HepG2 (cell line): ENCODE data around the gene UAP1L1. TPM values are rescaled to one million over a fixed set of nuclear protein-coding genes. Genes with fewer than 3 reads are reported as not detected.
A peak's percentile ranks its signal among the peaks of the same experiment; 100 is the strongest.

ENCODE experiments used
- ATF7-NPFF ChIP-seq: sonication (generic); formaldehyde crosslinking; IDR thresholded peaks from 2 replicates; pipeline ENCODE4 v1.8.1; 2023; ENCODE audit warnings: mild to moderate bottlenecking, low read depth, missing genetic modification reagents, moderate library complexity
- ATM ChIP-seq: fragments of 450-650 bp; IDR thresholded peaks from 2 replicates; pipeline ENCODE4 v1.7.1; 2017; ENCODE audit warnings: mild to moderate bottlenecking, borderline replicate concordance
- EEA1 ChIP-seq: sonication (generic); formaldehyde crosslinking; IDR thresholded peaks from 2 replicates; pipeline ENCODE4 v1.5.1; 2020; ENCODE audit warnings: mild to moderate bottlenecking, missing genetic modification reagents, borderline replicate concordance
- HOXA7 ChIP-seq: sonication (generic); formaldehyde crosslinking; IDR thresholded peaks from 2 replicates; pipeline ENCODE4 v1.8.1; 2022; ENCODE audit warnings: mild to moderate bottlenecking, missing genetic modification reagents, moderate library complexity
- KLF6 ChIP-seq: IDR thresholded peaks from 2 replicates; pipeline ENCODE4 v1.8.0; 2016; ENCODE audit warnings: missing biosample characterization, missing genetic modification reagents
- MTA1 ChIP-seq: sonication (generic); formaldehyde crosslinking; IDR thresholded peaks from 2 replicates; pipeline ENCODE4 v1.4.0; 2020; ENCODE audit warnings: missing genetic modification reagents, mild to moderate bottlenecking, borderline replicate concordance
- RFX3 ChIP-seq: IDR thresholded peaks from 2 replicates; pipeline ENCODE4 v1.6.1; 2016; ENCODE audit warnings: missing biosample characterization, missing genetic modification reagents
- SCMH1 ChIP-seq: sonication (generic); formaldehyde crosslinking; IDR thresholded peaks from 2 replicates; pipeline ENCODE4 v1.9.0; 2021; ENCODE audit warnings: missing genetic modification reagents, mild to moderate bottlenecking, borderline replicate concordance
- SMARCE1 ChIP-seq: fragments of 450-650 bp; IDR thresholded peaks from 2 replicates; pipeline ENCODE4 v1.6.1; 2017; ENCODE audit warnings: borderline replicate concordance
- SP5 ChIP-seq: IDR thresholded peaks from 2 replicates; pipeline ENCODE4 v1.6.1; 2016; ENCODE audit warnings: low read depth, borderline replicate concordance
- SRSF9 ChIP-seq: fragments of 200-400 bp; formaldehyde crosslinking; IDR thresholded peaks from 2 replicates; pipeline ENCODE4 v1.6.1; 2018; ENCODE audit warnings: borderline replicate concordance, mild to moderate bottlenecking, low read depth, low read length; ENCODE audit not compliant: insufficient read depth, poor library complexity, severe bottlenecking
- U2AF1 ChIP-seq: fragments of 200-400 bp; formaldehyde crosslinking; optimal IDR thresholded peaks from 2 replicates; pipeline ENCODE3; 2017; ENCODE audit warnings: mild to moderate bottlenecking, low read depth, low read length
- ZNF235 ChIP-seq: sonication (generic); formaldehyde crosslinking; IDR thresholded peaks from 2 replicates; pipeline ENCODE4 v1.8.1; 2023; ENCODE audit warnings: mild to moderate bottlenecking, missing genetic modification reagents, borderline replicate concordance
- ZNF335 ChIP-seq: sonication (generic); formaldehyde crosslinking; IDR thresholded peaks from 2 replicates; pipeline ENCODE4 v1.4.0; 2020; ENCODE audit warnings: missing genetic modification reagents
- ZNF446 ChIP-seq: sonication (generic); formaldehyde crosslinking; IDR thresholded peaks from 2 replicates; pipeline ENCODE4 v1.5.0; 2020; ENCODE audit warnings: mild to moderate bottlenecking, missing genetic modification reagents
- polyA plus RNA-seq, 8 experiments: library from polyadenylated mRNA; depleted of rRNA in 3 of 8; stranded (reverse) in 7 of 8; unstranded in 1 of 8; fragments of >200 nt; fragmentation: Illumina TruSeq in 4 of 8; extraction: Trizol in 4 of 8; gene quantifications; 2 replicates each; pipeline versions ENCODE4 v1.2.1 to v1.2.3, GENCODE V29; 2011 to 2016; ENCODE audit warnings: low read depth in 4 of 8, missing spikeins in 1 of 8, mixed read lengths in 1 of 8; ENCODE audit not compliant: insufficient read depth in 1 of 8
- total RNA-seq, 5 experiments: library from RNA; depleted of rRNA; stranded (reverse); fragments of >200 nt; fragmentation: Illumina TruSeq; extraction: Trizol; gene quantifications; 2 replicates each; pipeline ENCODE4 v1.2.3, GENCODE V29; 2016; ENCODE audit warnings: low read depth in 1 of 5
- TF ChIP-seq, protein P1 (sequence below): sonication (generic); formaldehyde crosslinking; IDR thresholded peaks from 2 replicates; pipeline ENCODE4 v1.5.1; 2020; ENCODE audit warnings: missing genetic modification reagents, mild to moderate bottlenecking, borderline replicate concordance
- TF ChIP-seq, protein P2 (sequence below): sonication (generic); formaldehyde crosslinking; IDR thresholded peaks from 2 replicates; pipeline ENCODE4 v1.4.0; 2020; ENCODE audit warnings: mild to moderate bottlenecking, missing genetic modification reagents
- TF ChIP-seq, protein P3 (sequence below): sonication (generic); formaldehyde crosslinking; IDR thresholded peaks from 2 replicates; pipeline ENCODE4 v1.4.0; 2020; ENCODE audit warnings: missing genetic modification reagents
- TF ChIP-seq, protein P4 (sequence below), 2 experiments: sonication (generic) in 1 of 2; formaldehyde crosslinking in 1 of 2; IDR thresholded peaks; 2 replicates each; pipeline versions ENCODE4 v1.4.0 to v1.6.1; 2018 to 2020; ENCODE audit warnings: missing genetic modification reagents in 2 of 2, borderline replicate concordance in 1 of 2, low read depth in 1 of 2, mild to moderate bottlenecking in 1 of 2, missing biosample characterization in 1 of 2
- TF ChIP-seq, protein P5 (sequence below): sonication (generic); formaldehyde crosslinking; IDR thresholded peaks from 2 replicates; pipeline ENCODE4 v1.5.1; 2020; ENCODE audit warnings: mild to moderate bottlenecking, missing genetic modification reagents, borderline replicate concordance

The UAP1L1 gene
- total and polyA plus RNA-seq, 2 of the 13 experiments (the other 11 are each of a cell fraction or from before 2014, with no cell fraction given), result 5.4 to 6.4 TPM

DNA sequence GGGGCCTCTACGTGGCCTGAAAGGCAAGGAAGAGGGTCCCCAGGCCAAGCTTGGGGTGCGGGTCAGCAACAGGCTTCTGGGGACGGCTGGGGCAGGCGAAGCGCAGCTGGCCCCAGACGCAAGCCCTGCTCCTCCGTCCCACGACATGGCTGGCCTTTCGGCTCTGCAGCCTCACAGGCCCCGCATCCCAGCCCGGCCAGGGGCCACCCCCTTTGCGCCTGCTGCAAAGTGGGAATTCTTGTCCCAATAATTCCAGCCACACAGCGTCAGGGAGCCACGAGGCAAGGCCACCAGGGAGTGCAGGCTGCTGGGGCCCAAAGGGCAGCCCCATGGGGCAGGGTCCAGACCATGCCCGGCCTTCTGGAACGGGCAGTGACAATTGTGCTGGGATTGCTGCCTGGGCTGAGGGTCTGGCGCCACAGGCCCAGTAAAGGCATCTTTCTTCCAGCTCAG, 22.4 kb upstream of the UAP1L1 start (continued):
- no peak for TF ChIP-seq SRSF9
- TF ChIP-seq, protein P1, sequence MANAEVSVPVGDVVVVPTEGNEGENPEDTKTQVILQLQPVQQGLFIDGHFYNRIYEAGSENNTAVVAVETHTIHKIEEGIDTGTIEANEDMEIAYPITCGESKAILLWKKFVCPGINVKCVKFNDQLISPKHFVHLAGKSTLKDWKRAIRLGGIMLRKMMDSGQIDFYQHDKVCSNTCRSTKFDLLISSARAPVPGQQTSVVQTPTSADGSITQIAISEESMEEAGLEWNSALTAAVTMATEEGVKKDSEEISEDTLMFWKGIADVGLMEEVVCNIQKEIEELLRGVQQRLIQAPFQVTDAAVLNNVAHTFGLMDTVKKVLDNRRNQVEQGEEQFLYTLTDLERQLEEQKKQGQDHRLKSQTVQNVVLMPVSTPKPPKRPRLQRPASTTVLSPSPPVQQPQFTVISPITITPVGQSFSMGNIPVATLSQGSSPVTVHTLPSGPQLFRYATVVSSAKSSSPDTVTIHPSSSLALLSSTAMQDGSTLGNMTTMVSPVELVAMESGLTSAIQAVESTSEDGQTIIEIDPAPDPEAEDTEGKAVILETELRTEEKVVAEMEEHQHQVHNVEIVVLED (CRISPR knock-in tag), result no peak
- peak; percentile 57; the same call in 1 of the 2 replicates for TF ChIP-seq ZNF446 (CRISPR knock-in tag)
- TF ChIP-seq, protein P2, sequence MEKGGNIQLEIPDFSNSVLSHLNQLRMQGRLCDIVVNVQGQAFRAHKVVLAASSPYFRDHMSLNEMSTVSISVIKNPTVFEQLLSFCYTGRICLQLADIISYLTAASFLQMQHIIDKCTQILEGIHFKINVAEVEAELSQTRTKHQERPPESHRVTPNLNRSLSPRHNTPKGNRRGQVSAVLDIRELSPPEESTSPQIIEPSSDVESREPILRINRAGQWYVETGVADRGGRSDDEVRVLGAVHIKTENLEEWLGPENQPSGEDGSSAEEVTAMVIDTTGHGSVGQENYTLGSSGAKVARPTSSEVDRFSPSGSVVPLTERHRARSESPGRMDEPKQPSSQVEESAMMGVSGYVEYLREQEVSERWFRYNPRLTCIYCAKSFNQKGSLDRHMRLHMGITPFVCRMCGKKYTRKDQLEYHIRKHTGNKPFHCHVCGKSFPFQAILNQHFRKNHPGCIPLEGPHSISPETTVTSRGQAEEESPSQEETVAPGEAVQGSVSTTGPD (CRISPR knock-in tag), result no peak
- TF ChIP-seq, protein P3, sequence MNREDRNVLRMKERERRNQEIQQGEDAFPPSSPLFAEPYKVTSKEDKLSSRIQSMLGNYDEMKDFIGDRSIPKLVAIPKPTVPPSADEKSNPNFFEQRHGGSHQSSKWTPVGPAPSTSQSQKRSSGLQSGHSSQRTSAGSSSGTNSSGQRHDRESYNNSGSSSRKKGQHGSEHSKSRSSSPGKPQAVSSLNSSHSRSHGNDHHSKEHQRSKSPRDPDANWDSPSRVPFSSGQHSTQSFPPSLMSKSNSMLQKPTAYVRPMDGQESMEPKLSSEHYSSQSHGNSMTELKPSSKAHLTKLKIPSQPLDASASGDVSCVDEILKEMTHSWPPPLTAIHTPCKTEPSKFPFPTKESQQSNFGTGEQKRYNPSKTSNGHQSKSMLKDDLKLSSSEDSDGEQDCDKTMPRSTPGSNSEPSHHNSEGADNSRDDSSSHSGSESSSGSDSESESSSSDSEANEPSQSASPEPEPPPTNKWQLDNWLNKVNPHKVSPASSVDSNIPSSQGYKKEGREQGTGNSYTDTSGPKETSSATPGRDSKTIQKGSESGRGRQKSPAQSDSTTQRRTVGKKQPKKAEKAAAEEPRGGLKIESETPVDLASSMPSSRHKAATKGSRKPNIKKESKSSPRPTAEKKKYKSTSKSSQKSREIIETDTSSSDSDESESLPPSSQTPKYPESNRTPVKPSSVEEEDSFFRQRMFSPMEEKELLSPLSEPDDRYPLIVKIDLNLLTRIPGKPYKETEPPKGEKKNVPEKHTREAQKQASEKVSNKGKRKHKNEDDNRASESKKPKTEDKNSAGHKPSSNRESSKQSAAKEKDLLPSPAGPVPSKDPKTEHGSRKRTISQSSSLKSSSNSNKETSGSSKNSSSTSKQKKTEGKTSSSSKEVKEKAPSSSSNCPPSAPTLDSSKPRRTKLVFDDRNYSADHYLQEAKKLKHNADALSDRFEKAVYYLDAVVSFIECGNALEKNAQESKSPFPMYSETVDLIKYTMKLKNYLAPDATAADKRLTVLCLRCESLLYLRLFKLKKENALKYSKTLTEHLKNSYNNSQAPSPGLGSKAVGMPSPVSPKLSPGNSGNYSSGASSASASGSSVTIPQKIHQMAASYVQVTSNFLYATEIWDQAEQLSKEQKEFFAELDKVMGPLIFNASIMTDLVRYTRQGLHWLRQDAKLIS (CRISPR knock-in tag), result no peak; the same call in 1 of the 2 replicates
- TF ChIP-seq, protein P4, sequence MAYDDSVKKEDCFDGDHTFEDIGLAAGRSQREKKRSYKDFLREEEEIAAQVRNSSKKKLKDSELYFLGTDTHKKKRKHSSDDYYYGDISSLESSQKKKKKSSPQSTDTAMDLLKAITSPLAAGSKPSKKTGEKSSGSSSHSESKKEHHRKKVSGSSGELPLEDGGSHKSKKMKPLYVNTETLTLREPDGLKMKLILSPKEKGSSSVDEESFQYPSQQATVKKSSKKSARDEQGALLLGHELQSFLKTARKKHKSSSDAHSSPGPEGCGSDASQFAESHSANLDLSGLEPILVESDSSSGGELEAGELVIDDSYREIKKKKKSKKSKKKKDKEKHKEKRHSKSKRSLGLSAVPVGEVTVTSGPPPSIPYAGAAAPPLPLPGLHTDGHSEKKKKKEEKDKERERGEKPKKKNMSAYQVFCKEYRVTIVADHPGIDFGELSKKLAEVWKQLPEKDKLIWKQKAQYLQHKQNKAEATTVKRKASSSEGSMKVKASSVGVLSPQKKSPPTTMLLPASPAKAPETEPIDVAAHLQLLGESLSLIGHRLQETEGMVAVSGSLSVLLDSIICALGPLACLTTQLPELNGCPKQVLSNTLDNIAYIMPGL (CRISPR knock-in tag; IDR thresholded peaks at IDR 0.05; ENCODE audit: borderline replicate concordance in 1 of 2, low read depth in 1 of 2), result no peak
- TF ChIP-seq RFX3 (CRISPR knock-in tag), result no peak
- no peak for TF ChIP-seq ATF7-NPFF
- TF ChIP-seq HOXA7 (CRISPR knock-in tag), result 0 out of 2 replicates have a peak, but pooled peaks have one; percentile 40
- TF ChIP-seq ZNF235, result no peak
- no peak for TF ChIP-seq MTA1 (CRISPR knock-in tag)
- no peak for TF ChIP-seq SCMH1 (CRISPR knock-in tag)
- TF ChIP-seq SMARCE1, result no peak
- no peak for TF ChIP-seq SP5 (CRISPR knock-in tag)
- TF ChIP-seq ATM, result no peak
- TF ChIP-seq KLF6 (CRISPR knock-in tag), result no peak
- TF ChIP-seq, protein P5, sequence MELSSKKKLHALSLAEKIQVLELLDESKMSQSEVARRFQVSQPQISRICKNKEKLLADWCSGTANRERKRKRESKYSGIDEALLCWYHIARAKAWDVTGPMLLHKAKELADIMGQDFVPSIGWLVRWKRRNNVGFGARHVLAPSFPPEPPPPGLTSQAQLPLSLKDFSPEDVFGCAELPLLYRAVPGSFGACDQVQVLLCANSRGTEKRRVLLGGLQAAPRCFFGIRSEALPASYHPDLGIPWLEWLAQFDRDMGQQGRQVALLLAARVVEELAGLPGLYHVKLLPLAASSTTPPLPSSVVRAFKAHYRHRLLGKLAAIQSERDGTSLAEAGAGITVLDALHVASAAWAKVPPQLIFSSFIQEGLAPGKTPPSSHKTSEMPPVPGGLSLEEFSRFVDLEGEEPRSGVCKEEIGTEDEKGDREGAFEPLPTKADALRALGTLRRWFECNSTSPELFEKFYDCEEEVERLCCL (CRISPR knock-in tag), result no peak
- TF ChIP-seq ZNF335 (CRISPR knock-in tag), result 0 out of 2 replicates have a peak, but pooled peaks have one; percentile 14
- TF ChIP-seq U2AF1, result no peak
- TF ChIP-seq EEA1 (CRISPR knock-in tag), result no peak
